Mesenchymal stem cell (in vitro differentiated cells and primary cell): ENCODE measurements around the gene EML6.

Source experiments
- DNase-seq: peaks from one replicate; pipeline ENCODE4 v3.0.0-alpha.2; 2013
- H2AFZ ChIP-seq: one replicate; pipeline ENCODE4 v1.6.1; 2013; ENCODE audit warnings: low read depth, mild to moderate bottlenecking, control low read depth, inconsistent platforms, low read length, moderate library complexity
- H2AK5ac ChIP-seq: 2 replicates; pipeline ENCODE4 v1.6.1; 2013; ENCODE audit warnings: low read length, moderate library complexity, mild to moderate bottlenecking, inconsistent platforms; ENCODE audit not compliant: severe bottlenecking
- H2BK120ac ChIP-seq: one replicate; pipeline ENCODE4 v1.6.1; 2013; ENCODE audit warnings: low read depth, mild to moderate bottlenecking, inconsistent platforms, low read length, moderate library complexity
- H2BK12ac ChIP-seq, 2 experiments: one replicate each; pipeline ENCODE4 v1.6.1; 2013; ENCODE audit warnings: inconsistent platforms in 2 of 2, low read length in 2 of 2, mild to moderate bottlenecking in 2 of 2, moderate library complexity in 2 of 2, control low read depth in 1 of 2
- H2BK15ac ChIP-seq: one replicate; pipeline ENCODE4 v1.6.1; 2013; ENCODE audit warnings: mild to moderate bottlenecking, low read depth, inconsistent platforms; ENCODE audit not compliant: poor library complexity, severe bottlenecking
- H2BK5ac ChIP-seq: 2 replicates; pipeline ENCODE4 v1.6.1; 2013; ENCODE audit warnings: low read depth, mild to moderate bottlenecking, low read length, control low read depth, inconsistent platforms; ENCODE audit not compliant: poor library complexity, severe bottlenecking
- H3K14ac ChIP-seq, 2 experiments: one replicate each; pipeline ENCODE4 v1.6.1; 2013; ENCODE audit warnings: inconsistent platforms in 2 of 2, low read length in 2 of 2, control low read depth in 1 of 2, mild to moderate bottlenecking in 1 of 2, moderate library complexity in 1 of 2
- H3K18ac ChIP-seq, 2 experiments: one replicate each; pipeline ENCODE4 v1.6.1; 2013; ENCODE audit warnings: inconsistent platforms in 2 of 2, low read length in 2 of 2, control low read depth in 1 of 2, low read depth in 1 of 2, mild to moderate bottlenecking in 1 of 2
- H3K23ac ChIP-seq, 2 experiments: one replicate each; pipeline ENCODE4 v1.6.1; 2013; ENCODE audit warnings: inconsistent platforms in 2 of 2, low read length in 2 of 2, mild to moderate bottlenecking in 2 of 2, moderate library complexity in 2 of 2, control low read depth in 1 of 2
- H3K27ac ChIP-seq: 2 replicates; pipeline ENCODE4 v1.5.1; 2013; ENCODE audit warnings: mild to moderate bottlenecking, moderate library complexity, low read length, control low read depth, inconsistent platforms; ENCODE audit not compliant: poor library complexity, severe bottlenecking
- H3K27me3 ChIP-seq, 2 experiments: 2 replicates each; pipeline versions ENCODE4 v1.6.1 to v1.7.0; 2013; ENCODE audit warnings: low read length in 2 of 2, mild to moderate bottlenecking in 2 of 2, moderate library complexity in 2 of 2, control low read depth in 1 of 2, inconsistent platforms in 1 of 2; ENCODE audit not compliant: control insufficient read depth in 1 of 2, insufficient read depth in 1 of 2
- H3K36me3 ChIP-seq, 2 experiments: 2 replicates each; pipeline versions ENCODE4 v1.6.1 to v1.7.0; 2013; ENCODE audit warnings: low read length in 2 of 2, control low read depth in 1 of 2, inconsistent platforms in 1 of 2, low read depth in 1 of 2, mild to moderate bottlenecking in 1 of 2; ENCODE audit not compliant: insufficient read depth in 2 of 2, control insufficient read depth in 1 of 2
- H3K4ac ChIP-seq, 2 experiments: one replicate each; pipeline ENCODE4 v1.6.1; 2013; ENCODE audit warnings: inconsistent platforms in 2 of 2, low read length in 2 of 2, mild to moderate bottlenecking in 2 of 2, moderate library complexity in 2 of 2, control low read depth in 1 of 2, low read depth in 1 of 2
- H3K4me1 ChIP-seq: 2 replicates; pipeline ENCODE4 v1.6.1; 2013; ENCODE audit warnings: low read depth, low read length, control low read depth; ENCODE audit not compliant: control insufficient read depth, insufficient read depth
- H3K4me2 ChIP-seq: 2 replicates; pipeline ENCODE4 v1.6.1; 2013; ENCODE audit warnings: low read length, mild to moderate bottlenecking, inconsistent platforms; ENCODE audit not compliant: poor library complexity, severe bottlenecking
- H3K4me3 ChIP-seq, 2 experiments: 2 replicates each; pipeline versions ENCODE4 v1.5.1 to v1.7.0; 2013; ENCODE audit warnings: low read length in 2 of 2, mild to moderate bottlenecking in 2 of 2, control low read depth in 1 of 2, low read depth in 1 of 2; ENCODE audit not compliant: insufficient read depth in 1 of 2
- H3K79me1 ChIP-seq: replicated peaks from 2 replicates; pipeline ENCODE4 v1.6.1; 2013; ENCODE audit warnings: mild to moderate bottlenecking, control low read depth, low read length, inconsistent platforms; ENCODE audit not compliant: poor library complexity, severe bottlenecking
- H3K9ac ChIP-seq: 2 replicates; pipeline ENCODE4 v1.7.0; 2013; ENCODE audit warnings: mild to moderate bottlenecking, low read length, moderate library complexity
- H3K9me3 ChIP-seq: 2 replicates; pipeline ENCODE4 v1.7.0; 2013; ENCODE audit warnings: mild to moderate bottlenecking, low read length; ENCODE audit not compliant: control insufficient read depth
- H4K8ac ChIP-seq: one replicate; pipeline ENCODE4 v1.6.1; 2013; ENCODE audit warnings: inconsistent platforms, mild to moderate bottlenecking, low read length, moderate library complexity
- H4K91ac ChIP-seq: one replicate; pipeline ENCODE4 v1.6.1; 2013; ENCODE audit warnings: mild to moderate bottlenecking, low read length, inconsistent platforms
- WGBS: methylation state at CpG from one replicate; pipeline ENCODE4 v1.1.7; 2013; ENCODE audit warnings: mixed read lengths; 5-methylcytosine and 5-hydroxymethylcytosine counted together

EML6 gene

DNA sequence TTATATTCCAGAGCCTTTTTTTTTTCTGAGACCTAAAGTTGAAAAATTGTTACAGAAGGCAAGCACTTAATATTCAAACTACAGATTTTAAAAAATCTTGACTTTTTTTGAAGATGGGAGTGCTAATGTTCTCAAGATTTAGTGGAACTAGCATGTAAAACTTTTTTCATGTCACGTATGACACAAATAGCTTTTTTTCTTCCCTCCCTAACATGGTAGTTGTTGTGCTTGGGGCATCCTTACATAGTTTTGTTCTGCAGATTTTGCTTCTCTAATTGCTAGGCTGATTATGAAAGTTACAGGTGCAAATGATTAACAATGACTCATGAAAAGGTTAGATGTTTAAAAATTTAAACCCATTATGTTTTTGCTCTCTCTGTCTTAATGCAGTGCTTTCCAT is 3.0 kb downstream of the EML6 start:
- no peak overlapping the region for H2AK5ac ChIP-seq
- H3K36me3 ChIP-seq = no peaks in the 10 kb centered on the region
- no peak overlapping the region for H3K4ac ChIP-seq
- H3K14ac ChIP-seq = no peak overlapping the region
- H3K4me1 ChIP-seq = peaks cover 7% of the 10 kb centered on the region
- H2AFZ ChIP-seq = no peak overlapping the region
- no peak overlapping the region for H3K9ac ChIP-seq
- H3K79me1 ChIP-seq = peaks cover 1% of the 10 kb centered on the region
- DNase-seq = no peak
- H3K18ac ChIP-seq = no peak overlapping the region
- WGBS = no CpG with 5 or more reads among the region's 1 CpG
- no peak overlapping the region for H4K91ac ChIP-seq
- H3K9me3 ChIP-seq = no peaks in the 10 kb centered on the region
- no peak overlapping the region for H2BK5ac ChIP-seq
- H2BK12ac ChIP-seq = no peak overlapping the region
- H3K27ac ChIP-seq = no peak overlapping the region
- no peak overlapping the region for H2BK120ac ChIP-seq
- H2BK15ac ChIP-seq = no peak overlapping the region
- no peak overlapping the region for H4K8ac ChIP-seq
- peaks cover 5 to 12% of the 10 kb centered on the region in 2 experiments for H3K27me3 ChIP-seq
- no peak overlapping the region for H3K23ac ChIP-seq
- no peak overlapping the region for H3K4me2 ChIP-seq
- H3K4me3 ChIP-seq = no peak overlapping the region

DNA sequence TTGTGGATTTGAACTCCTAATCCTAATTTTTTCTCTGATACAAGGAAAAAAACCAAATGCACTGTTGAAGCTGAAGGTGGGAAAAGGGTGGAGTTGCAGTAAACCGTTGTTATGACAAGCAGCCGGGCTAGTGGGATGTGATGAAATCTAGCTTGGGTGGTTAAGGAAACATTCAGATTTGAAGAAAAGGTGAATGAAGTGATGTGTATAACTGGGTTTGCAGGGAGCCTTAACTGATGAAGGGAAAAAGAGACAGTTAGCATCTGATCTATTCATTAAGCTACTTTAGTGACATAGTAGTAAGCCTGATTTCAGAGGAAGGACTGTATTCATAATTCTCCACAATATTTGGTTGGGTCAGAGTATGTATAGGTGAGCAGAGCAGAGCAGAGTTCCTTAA is 3.5 kb downstream of the EML6 start:
- Histone ChIP-seq H2BK120ac (no peak overlapping the region), H3K23ac (no peak overlapping the region), H3K27me3 (peaks cover 5 to 12% of the 10 kb centered on the region in 2 experiments), H3K79me1 (peaks cover 1% of the 10 kb centered on the region), H3K9me3 (no peaks in the 10 kb centered on the region), H3K14ac (no peak overlapping the region), H3K9ac (no peak overlapping the region), H3K4ac (no peak overlapping the region), H3K4me3 (no peak overlapping the region), H2BK12ac (no peak overlapping the region), H2BK15ac (no peak overlapping the region), H2AFZ (no peak overlapping the region), H3K4me2 (no peak overlapping the region), H2AK5ac (no peak overlapping the region), H3K27ac (no peak overlapping the region), H3K4me1 (peaks cover 7% of the 10 kb centered on the region), H2BK5ac (no peak overlapping the region), H4K91ac (no peak overlapping the region), H3K18ac (no peak overlapping the region), H3K36me3 (no peaks in the 10 kb centered on the region), H4K8ac (no peak overlapping the region)
- DNase-seq = no peak
- 74% methylated on average over 2 of the region's 2 CpGs for WGBS

DNA sequence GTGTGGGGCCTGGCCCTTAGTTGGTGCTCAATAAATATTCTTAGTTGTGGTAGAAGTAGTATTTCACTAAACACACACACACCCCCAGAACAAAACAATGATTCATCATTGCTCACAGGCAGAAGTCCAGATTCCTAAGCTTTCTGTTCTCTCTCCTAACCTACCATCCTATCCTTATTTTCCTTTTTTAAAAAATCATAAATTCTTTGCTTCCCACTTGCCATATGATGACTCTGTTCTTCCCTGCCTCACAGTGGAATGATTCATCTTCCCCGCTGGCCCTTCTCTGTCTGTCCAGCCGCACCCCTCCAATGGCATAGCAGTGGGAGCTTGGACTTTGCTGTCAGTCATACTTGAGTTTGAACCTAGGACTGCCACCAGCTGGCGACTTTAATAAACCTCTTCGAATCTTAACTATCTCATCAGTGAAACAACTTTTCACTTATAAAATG is 5.2 kb downstream of the EML6 start:
- H3K9me3 ChIP-seq = peaks cover 5% of the 10 kb centered on the region
- no peak overlapping the region for H3K14ac ChIP-seq
- no peak overlapping the region for H3K4ac ChIP-seq
- no peak overlapping the region for H3K4me3 ChIP-seq
- no peaks in the 10 kb centered on the region for H3K36me3 ChIP-seq
- H2AK5ac ChIP-seq = no peak overlapping the region
- no peak overlapping the region for H2BK15ac ChIP-seq
- no peak overlapping the region for H2AFZ ChIP-seq
- no peak overlapping the region for H2BK5ac ChIP-seq
- H2BK12ac ChIP-seq = no peak overlapping the region
- 0% methylated on average over 2 of the region's 4 CpGs for WGBS
- H3K23ac ChIP-seq = no peak overlapping the region
- H3K27ac ChIP-seq = no peak overlapping the region
- peaks cover 5 to 12% of the 10 kb centered on the region in 2 experiments for H3K27me3 ChIP-seq
- H4K8ac ChIP-seq = no peak overlapping the region
- no peak overlapping the region for H3K9ac ChIP-seq
- H2BK120ac ChIP-seq = no peak overlapping the region
- no peak overlapping the region for H3K4me2 ChIP-seq
- peaks cover 7% of the 10 kb centered on the region for H3K4me1 ChIP-seq
- DNase-seq = peak; percentile 62
- no peaks in the 10 kb centered on the region for H3K79me1 ChIP-seq
- H4K91ac ChIP-seq = no peak overlapping the region
- no peak overlapping the region for H3K18ac ChIP-seq

DNA sequence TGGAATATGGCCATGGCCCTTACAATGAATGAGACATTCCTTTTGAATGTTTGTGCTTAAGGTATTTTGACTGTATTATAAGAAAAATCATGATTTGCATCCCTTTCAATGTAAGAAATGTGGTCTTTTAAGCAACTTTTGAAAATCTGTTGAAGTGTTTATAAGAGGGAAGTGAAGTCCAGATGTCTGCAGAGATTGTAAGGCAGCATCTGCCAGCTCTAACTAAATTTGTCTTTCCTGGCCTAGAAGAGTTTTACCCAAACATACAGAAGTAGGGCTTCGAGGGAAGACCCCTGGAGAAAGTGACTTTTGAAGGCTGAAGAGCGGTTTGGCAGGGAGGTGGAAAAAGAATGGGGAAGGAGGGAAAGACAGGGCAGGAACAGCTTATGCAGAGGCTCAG is 12.2 kb downstream of the EML6 start:
- Histone ChIP-seq H3K23ac (no peak overlapping the region), H4K91ac (no peak overlapping the region), H3K4ac (no peak overlapping the region), H3K14ac (no peak overlapping the region), H2BK5ac (no peak overlapping the region), H3K27ac (no peak overlapping the region), H2AFZ (no peak overlapping the region), H3K18ac (no peak overlapping the region), H3K4me3 (no peak overlapping the region), H3K9ac (no peak overlapping the region), H3K4me1 (no peaks in the 10 kb centered on the region), H2BK15ac (no peak overlapping the region), H3K79me1 (no peaks in the 10 kb centered on the region), H2AK5ac (no peak overlapping the region), H3K9me3 (peaks cover 5% of the 10 kb centered on the region), H2BK12ac (no peak overlapping the region), H3K4me2 (no peak overlapping the region), H2BK120ac (no peak overlapping the region), H3K36me3 (no peaks in the 10 kb centered on the region), H3K27me3 (no peaks in the 10 kb centered on the region), H4K8ac (no peak overlapping the region)
- DNase-seq = no peak
- 66% methylated on average over 2 of the region's 2 CpGs for WGBS
